CD4-positive, alpha-beta T cell (primary cell): Measurements from ENCODE around the gene OR2H2. TPM values are rescaled to one million over a fixed set of nuclear protein-coding genes. Genes with fewer than 3 reads are reported as not detected.

ENCODE experiments used
- ATAC-seq: fragments of 200-7000 bp; cut with Tn5 transposase; one replicate; pipeline ENCODE4 v1.10.0; 2022; ENCODE audit warnings: mild to moderate bottlenecking; ENCODE audit not compliant: poor library complexity
- CTCF ChIA-PET: fragments of 350-600 bp; sonication (Branson Sonifier 250); formaldehyde crosslinking; loops from one replicate; lab custom pipeline; 2021; ENCODE audit warnings: antibody characterized with exemption, inconsistent platforms; lab: Charles Lee
- POLR2A ChIA-PET: fragments of 350-600 bp; sonication (Branson Sonifier 250); formaldehyde crosslinking; loops from one replicate; lab custom pipeline; 2021; ENCODE audit warnings: antibody characterized with exemption, inconsistent platforms; lab: Charles Lee
- DNase-seq, 14 experiments: peaks; one replicate each; pipeline ENCODE4 v3.0.0-alpha.2; 2013 to 2020; ENCODE audit warnings: mixed read lengths in 2 of 14
- H3K27ac ChIP-seq, 2 donors: one replicate each; pipeline versions ENCODE4 v1.5.1 to v1.7.0; 2013; ENCODE audit warnings: low read length in 2 of 2, low read depth in 1 of 2, mild to moderate bottlenecking in 1 of 2
- H3K27me3 ChIP-seq, 2 experiments: 1 replicate in 1 of 2; 2 replicates in 1 of 2; pipeline versions ENCODE4 v1.6.1 to v1.7.0; 2013; ENCODE audit warnings: low read length in 2 of 2, control low read depth in 1 of 2, mild to moderate bottlenecking in 1 of 2, moderate library complexity in 1 of 2; ENCODE audit not compliant: insufficient read depth in 2 of 2, control insufficient read depth in 1 of 2
- H3K36me3 ChIP-seq: one replicate; pipeline ENCODE4 v1.6.1; 2013; ENCODE audit warnings: low read length, control low read depth; ENCODE audit not compliant: insufficient read depth
- H3K4me1 ChIP-seq: one replicate; pipeline ENCODE4 v1.6.1; 2013; ENCODE audit warnings: low read length, control low read depth; ENCODE audit not compliant: insufficient read depth
- H3K4me3 ChIP-seq: one replicate; pipeline ENCODE4 v1.5.1; 2013; ENCODE audit warnings: mild to moderate bottlenecking, low read length, moderate library complexity
- H3K9me3 ChIP-seq, 2 experiments: 1 replicate in 1 of 2; 2 replicates in 1 of 2; pipeline versions ENCODE4 v1.6.1 to v1.7.0; 2013; ENCODE audit warnings: low read length in 2 of 2, mild to moderate bottlenecking in 2 of 2, control low read depth in 1 of 2, moderate library complexity in 1 of 2; ENCODE audit not compliant: control insufficient read depth in 1 of 2, insufficient read depth in 1 of 2
- H3K27ac Mint-ChIP-seq: one replicate; pipeline ENCODE4 v1.8.0; 2020; ENCODE audit warnings: mixed read lengths
- H3K27me3 Mint-ChIP-seq: one replicate; pipeline ENCODE4 v1.8.0; 2021; ENCODE audit warnings: mixed read lengths
- H3K36me3 Mint-ChIP-seq: one replicate; pipeline ENCODE4 v1.8.0; 2021; ENCODE audit warnings: low read depth, mixed read lengths
- H3K4me1 Mint-ChIP-seq: one replicate; pipeline ENCODE4 v1.8.0; 2021; ENCODE audit warnings: low read depth, mixed read lengths
- H3K4me3 Mint-ChIP-seq: one replicate; pipeline ENCODE4 v1.8.0; 2020; ENCODE audit warnings: mild to moderate bottlenecking, mixed read lengths
- H3K9me3 Mint-ChIP-seq: one replicate; pipeline ENCODE4 v1.8.0; 2020; ENCODE audit warnings: mixed read lengths
- CTCF ChIP-seq: fragments of 200-600 bp; IDR thresholded peaks from one replicate; pipeline ENCODE4 v1.8.0; 2022; ENCODE audit warnings: antibody characterized with exemption, mild to moderate bottlenecking
- intact Hi-C, 2 experiments: fragments of 100-400 bp; cut with DNase I in 1 of 2; cut with micrococcal nuclease in 1 of 2; formaldehyde crosslinking; loops; one replicate each; pipeline versions ENCODE4 v1.15.1 to v1.9.0; 2023 to 2025; cut with DNase I, micrococcal nuclease
- total RNA-seq, 174 experiments: library from RNA in 2 of 174; stranded (reverse) in 2 of 174; gene quantifications; one replicate each; pipeline ENCODE4 v1.2.3 and lab custom pipeline; 2021 to 2026

OR2H2 gene
- total RNA-seq, 2 experiments from 2014 or later = not detected

- no peak for ATAC-seq
- DNase-seq = no peak
- intact Hi-C loops = no loop called here
- Mint-ChIP-seq H3K27ac (no peak overlapping the region), H3K27me3 (no peaks in the 10 kb centered on the region), H3K4me3 (no peak overlapping the region), H3K4me1 (no peaks in the 10 kb centered on the region), H3K36me3 (peaks cover 7% of the 10 kb centered on the region), H3K9me3 (no peaks in the 10 kb centered on the region)
- Histone ChIP-seq H3K36me3 (peaks cover 5% of the 10 kb centered on the region), H3K27me3 (no peaks in the 10 kb centered on the region), H3K4me3 (no peak overlapping the region), H3K4me1 (no peaks in the 10 kb centered on the region), H3K9me3 (no peaks in the 10 kb centered on the region), H3K27ac (no peak overlapping the region)
- no peak for TF ChIP-seq CTCF
- ChIA-PET POLR2A (no interaction called here), CTCF (no interaction called here)
Observed at GRCh38 chr6:29598172-29598747, 13.3 kb downstream of the OR2H2 start.

- Histone ChIP-seq H3K9me3 (no peaks in the 10 kb centered on the region), H3K4me1 (no peaks in the 10 kb centered on the region), H3K36me3 (peaks cover 40% of the 10 kb centered on the region), H3K27me3 (no peaks in the 10 kb centered on the region), H3K27ac (no peak overlapping the region), H3K4me3 (no peak overlapping the region)
- Mint-ChIP-seq H3K27ac (no peak overlapping the region), H3K27me3 (no peaks in the 10 kb centered on the region), H3K4me3 (no peak overlapping the region), H3K4me1 (no peaks in the 10 kb centered on the region), H3K36me3 (peaks cover 50% of the 10 kb centered on the region), H3K9me3 (no peaks in the 10 kb centered on the region)
- intact Hi-C loops = no loop called here
- CTCF ChIA-PET = no interaction called here
- POLR2A ChIA-PET = interaction anchor here (0.6 kb wide), 1 partner anchor 314 kb away, joined by 3 read pairs; no protein-coding TSS in a partner anchor
- no peak for TF ChIP-seq CTCF
- ATAC-seq = no peak
- peak in 2 of 14 experiments; percentile 6 for DNase-seq
Observed at GRCh38 chr6:29602564-29603361, 17.8 kb downstream of the OR2H2 start.

- H3K4me3 ChIP-seq = no peak overlapping the region
- H3K27me3 ChIP-seq = no peaks in the 10 kb centered on the region
- no peaks in the 10 kb centered on the region for H3K9me3 ChIP-seq
- Mint-ChIP-seq H3K36me3 (peaks cover 57% of the 10 kb centered on the region), H3K9me3 (no peaks in the 10 kb centered on the region), H3K27ac (no peak overlapping the region), H3K27me3 (no peaks in the 10 kb centered on the region), H3K4me1 (no peaks in the 10 kb centered on the region), H3K4me3 (no peak overlapping the region)
- DNase-seq = no peak
- no peaks in the 10 kb centered on the region for H3K4me1 ChIP-seq
- intact Hi-C loops = no loop called here
- H3K27ac ChIP-seq = no peak overlapping the region
- CTCF ChIA-PET = no interaction called here
- TF ChIP-seq CTCF = no peak
- POLR2A ChIA-PET = no interaction called here
- no peak for ATAC-seq
- H3K36me3 ChIP-seq = peaks cover 46% of the 10 kb centered on the region
Observed at GRCh38 chr6:29603456-29603855, 18.5 kb downstream of the OR2H2 start.
